Thyroid gland (tissue), 4 donors: ENCODE measurements around the gene SCN4B.

Experiments used
- POLR2A ChIP-seq, 2 donors: fragments of 450-650 bp; IDR thresholded peaks; one replicate each; pipeline ENCODE4 v1.6.1; 2017; ENCODE audit warnings: antibody characterized with exemption in 2 of 2, mild to moderate bottlenecking in 2 of 2, moderate library complexity in 1 of 2
- TF ChIP-seq, protein P1 (sequence below), 6 experiments: fragments of 200-600 bp in 3 of 6; fragments of 450-650 bp in 3 of 6; sonication (generic) in 3 of 6; IDR thresholded peaks; one replicate each; pipeline ENCODE4 v1.5.1; 2016 to 2019; ENCODE audit warnings: antibody characterized with exemption in 6 of 6, mild to moderate bottlenecking in 2 of 6, inconsistent platforms in 1 of 6, moderate library complexity in 1 of 6

DNA sequence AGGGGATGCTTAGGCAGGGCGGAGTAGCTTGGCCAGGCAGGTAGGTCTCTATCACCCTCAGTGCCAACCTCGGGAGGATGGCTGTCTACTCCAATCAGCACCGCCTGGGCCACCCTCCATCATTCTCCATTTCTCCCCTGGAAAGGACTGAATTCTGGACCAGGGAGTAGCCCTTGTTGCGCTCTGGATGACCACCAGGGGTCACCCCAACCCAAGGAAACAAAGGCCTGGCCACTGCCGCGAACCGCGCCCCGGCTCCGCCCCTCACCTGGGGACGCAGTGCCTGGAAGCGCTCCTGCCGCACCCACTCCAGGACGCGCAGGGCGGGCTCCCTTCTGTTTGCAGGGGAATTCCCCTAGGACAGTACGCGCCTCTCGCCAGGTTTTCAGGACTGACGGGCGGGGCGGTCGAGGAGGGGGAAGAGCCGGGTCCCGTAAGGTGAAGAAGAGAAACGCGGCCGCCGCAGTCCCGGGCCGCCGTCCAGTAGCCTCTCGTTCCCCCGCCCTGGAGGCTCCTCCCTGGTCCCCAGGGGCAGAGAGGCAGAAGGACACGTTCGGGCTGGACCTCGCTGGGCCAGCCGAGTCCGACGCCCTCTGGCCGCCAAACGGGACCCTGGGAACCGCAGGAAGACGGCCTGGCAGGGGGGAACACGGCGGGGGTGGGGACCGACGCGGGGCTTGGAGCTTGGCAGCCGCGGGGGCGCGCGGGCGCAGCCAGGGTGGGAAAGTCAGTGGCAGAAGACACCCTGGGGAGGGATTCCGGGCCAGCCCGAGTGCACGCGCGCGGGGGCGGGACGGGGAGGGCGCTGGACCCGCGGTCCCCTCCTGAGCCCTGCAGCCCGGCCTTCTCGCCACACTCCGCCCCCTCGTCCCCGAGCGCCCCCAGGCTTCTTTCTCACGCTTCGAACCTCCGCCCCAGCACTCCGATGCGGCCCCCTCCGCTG, 7.1 kb downstream of the SCN4B start:
- TF ChIP-seq POLR2A (IDR thresholded peaks at IDR 0.05): no peak
- TF ChIP-seq, protein P1, sequence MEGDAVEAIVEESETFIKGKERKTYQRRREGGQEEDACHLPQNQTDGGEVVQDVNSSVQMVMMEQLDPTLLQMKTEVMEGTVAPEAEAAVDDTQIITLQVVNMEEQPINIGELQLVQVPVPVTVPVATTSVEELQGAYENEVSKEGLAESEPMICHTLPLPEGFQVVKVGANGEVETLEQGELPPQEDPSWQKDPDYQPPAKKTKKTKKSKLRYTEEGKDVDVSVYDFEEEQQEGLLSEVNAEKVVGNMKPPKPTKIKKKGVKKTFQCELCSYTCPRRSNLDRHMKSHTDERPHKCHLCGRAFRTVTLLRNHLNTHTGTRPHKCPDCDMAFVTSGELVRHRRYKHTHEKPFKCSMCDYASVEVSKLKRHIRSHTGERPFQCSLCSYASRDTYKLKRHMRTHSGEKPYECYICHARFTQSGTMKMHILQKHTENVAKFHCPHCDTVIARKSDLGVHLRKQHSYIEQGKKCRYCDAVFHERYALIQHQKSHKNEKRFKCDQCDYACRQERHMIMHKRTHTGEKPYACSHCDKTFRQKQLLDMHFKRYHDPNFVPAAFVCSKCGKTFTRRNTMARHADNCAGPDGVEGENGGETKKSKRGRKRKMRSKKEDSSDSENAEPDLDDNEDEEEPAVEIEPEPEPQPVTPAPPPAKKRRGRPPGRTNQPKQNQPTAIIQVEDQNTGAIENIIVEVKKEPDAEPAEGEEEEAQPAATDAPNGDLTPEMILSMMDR (IDR thresholded peaks at IDR 0.05): peak; percentile 80 to 97 (median 90)
